HS-27A (cell line): ENCODE data around the gene TRAK2.
"Not testable (repeated sequence)": the region's sequence is repeated elsewhere in the genome, so short reads cannot be mapped to it uniquely, and the experiment has no call there.

Source experiments
- DNase-seq: peaks from one replicate; pipeline ENCODE4 v3.0.0-alpha.2; 2012; ENCODE audit warnings: low read depth, missing footprints

TRAK2 gene

DNA sequence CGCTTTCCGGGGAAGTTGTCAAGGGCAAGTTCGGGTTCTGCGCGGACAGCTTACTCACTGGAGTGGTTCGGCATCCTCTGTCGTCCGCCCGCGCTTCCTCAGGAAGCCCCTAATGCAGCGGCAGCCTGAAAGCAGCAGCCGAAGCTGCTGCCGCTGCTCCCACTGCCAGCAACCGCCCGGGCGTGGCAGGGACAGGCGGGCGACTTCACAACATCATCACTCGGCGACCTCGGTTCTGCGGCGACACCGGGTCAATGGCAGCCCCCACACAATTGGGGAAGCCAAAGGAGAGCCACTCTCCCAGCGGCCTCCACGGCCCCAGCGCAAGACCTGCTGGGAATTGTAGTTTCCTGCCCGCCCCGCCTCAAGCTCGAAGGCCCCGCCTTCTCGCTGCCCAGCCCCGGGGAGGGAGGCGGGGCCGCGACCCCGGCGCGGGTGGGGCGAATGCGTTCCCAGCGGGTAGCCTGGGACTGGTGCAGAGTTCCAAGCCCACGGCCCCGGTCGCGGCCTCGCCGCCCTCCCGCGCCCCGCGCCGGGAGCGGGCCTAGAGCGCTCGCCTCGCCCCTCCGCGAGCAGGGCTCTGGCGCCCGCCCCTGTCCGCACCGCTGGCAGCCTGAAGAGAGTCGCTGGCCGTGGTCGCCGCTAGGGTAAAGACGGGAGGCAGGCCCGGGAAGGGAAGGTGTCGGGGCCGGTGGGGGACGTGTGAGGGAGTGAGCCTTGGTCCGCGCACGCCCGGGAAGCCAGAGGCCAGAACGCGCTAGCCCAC lies at the start of gene TRAK2, which contains the start of gene STRADB:
TSS of gene TRAK2 (minus strand) at position 167 of the 766 bp plus-strand sequence. CDS start 30,951 bp downstream, outside the sequence.
TSS of gene STRADB (plus strand) at position 449 of the 766 bp plus-strand sequence. CDS start 3,101 bp downstream, outside the sequence.
- peak; percentile 62 for DNase-seq

DNA sequence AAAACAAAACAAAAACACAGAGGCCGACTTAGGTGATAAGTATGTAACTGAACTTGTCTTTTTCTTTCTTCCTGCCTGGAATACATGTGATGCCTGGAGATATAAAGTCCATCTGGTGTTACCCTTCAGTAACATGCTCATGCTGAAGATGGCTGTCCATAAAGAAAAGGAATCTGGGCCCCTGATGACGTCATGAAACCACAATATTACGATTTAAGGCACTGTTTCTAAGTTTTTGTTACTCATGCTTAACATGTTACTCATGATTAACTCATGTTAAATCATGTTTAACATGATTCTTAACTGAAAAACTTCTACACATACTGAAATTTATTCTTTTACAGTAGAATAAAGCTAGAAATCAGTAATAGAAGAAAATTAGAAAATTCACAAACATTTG lies 49.3 kb upstream of the TRAK2 start:
- DNase-seq: no peak

GRCh38 chr2:201496785-201497184 lies 45.5 kb upstream of the TRAK2 start:
- no peak for DNase-seq

DNA sequence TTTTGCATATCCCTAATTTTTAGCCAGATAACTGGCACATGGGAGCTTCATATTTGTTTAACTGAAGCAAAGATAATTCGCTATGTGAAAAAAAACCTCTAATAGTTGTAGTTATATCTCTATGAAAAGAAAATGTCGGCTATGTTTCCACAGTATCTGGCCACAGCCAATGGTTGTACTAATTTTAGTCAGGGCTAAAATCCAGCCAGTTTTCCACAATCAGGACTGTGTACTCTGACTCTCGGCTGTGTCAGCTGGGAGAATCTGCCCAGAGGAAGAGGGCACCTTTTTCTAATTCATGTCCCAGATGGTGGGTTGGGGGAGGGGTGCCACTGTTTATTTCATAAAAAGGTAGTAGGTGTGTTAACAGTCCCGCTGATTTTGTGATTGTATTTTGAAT lies 39.0 kb upstream of the TRAK2 start:
- no peak for DNase-seq

DNA sequence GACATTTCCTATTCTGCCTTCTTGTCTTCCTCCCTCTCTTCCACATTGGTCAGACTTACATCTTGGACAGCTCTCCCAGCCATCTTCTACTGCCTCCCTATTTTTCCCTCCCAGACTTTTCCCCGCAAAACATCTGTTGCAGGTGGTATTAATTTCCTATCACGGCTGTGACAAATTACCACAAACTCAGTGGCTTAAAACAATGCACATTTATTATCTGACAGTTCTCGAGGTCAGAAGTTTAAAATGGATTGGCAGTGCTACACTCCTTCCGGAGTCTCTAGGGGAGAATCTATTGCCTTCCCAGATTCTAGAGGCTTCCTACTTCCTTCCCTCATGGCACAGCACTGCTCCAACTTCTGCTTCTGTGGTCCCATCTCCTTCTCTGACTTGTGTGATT lies 33.5 kb upstream of the TRAK2 start:
- DNase-seq: no peak

DNA sequence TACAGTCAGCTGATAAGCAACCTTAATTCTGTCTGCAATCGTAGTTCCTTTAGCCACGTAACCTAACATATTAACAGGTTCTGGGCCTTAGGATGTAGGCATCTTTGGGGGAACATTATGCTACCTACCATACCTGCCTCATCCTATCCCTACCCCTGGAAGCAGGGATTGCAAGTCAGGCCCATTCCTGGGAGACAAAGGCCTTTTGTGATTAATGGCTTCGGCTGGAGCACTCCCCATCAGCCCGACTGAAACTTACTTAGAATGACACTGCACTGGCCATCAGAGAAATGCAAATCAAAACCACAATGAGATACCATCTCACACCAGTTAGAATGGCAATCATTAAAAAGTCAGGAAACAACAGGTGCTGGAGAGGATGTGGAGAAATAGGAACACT lies 32.5 kb upstream of the TRAK2 start:
- not testable (repeated sequence) for DNase-seq

GRCh38 chr2:201483342-201483741 lies 32.1 kb upstream of the TRAK2 start:
- no peak for DNase-seq

DNA sequence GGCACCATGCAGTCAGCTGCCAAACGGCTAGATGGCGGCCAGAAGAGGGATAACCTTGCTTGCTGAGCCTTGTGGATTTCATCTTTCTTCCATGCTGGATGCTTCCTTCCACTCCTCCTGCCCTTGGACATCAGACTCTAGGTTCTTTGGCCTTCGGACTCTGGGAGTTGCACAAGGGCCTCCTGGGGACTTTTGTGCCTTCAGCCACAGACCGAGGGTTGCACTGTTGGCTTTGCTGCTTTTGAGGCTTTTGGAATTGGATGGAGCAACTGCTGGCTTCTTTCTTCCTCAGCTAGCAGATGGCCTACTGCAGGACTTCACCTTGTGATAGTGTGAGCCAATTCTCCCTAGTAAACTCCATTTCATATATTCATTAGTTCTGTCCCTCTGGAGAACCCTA lies 31.3 kb upstream of the TRAK2 start:
- no peak for DNase-seq

DNA sequence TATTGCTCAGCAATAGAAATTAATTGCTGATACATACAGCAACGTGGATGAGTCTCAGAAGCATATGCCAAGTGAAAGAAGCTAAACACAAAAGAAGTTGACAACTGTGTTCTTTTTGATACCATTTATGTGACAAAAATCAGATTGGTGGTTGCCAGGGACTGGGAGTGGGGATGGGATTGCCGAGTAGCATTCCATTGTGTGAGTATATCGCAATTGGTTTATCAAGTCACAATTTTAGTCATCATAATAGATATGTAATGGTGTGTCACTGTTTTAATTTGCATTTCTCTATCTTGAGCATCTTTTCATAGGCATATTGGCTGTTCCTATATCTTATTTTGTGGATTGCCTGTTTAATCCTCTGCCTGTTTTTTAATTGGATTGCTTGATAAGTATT lies 21.2 kb upstream of the TRAK2 start:
- DNase-seq: no peak

DNA sequence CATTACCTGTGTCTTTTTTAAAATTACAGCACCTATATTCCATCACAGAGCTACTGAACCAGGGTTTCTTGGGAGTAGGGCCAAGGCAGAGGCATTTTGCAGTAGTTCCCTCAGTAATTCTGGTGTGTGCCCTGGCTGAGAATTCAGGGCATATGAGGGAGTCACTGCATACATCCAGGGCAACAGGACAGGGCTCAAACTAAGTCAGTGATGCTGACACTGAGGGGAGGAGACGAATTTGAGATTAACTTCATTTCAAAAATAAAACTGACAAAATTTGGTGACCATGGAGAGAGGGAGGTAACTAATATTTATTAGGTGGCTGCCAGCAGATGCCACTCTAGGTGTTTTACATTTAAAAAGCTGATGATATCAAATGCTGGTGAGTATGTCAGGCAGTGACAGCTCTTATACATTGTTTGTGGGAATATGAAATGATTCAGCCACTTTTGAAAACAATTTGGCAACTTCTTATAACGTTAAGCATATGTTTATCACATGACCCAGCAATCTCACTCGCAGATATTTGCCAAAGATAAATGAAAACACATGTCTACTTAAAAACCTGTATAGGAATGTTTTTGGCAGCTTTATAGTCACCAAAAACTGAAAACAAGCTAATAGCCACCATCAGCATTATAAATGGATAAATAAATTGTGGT lies 20.6 kb upstream of the TRAK2 start:
- no peak for DNase-seq

DNA sequence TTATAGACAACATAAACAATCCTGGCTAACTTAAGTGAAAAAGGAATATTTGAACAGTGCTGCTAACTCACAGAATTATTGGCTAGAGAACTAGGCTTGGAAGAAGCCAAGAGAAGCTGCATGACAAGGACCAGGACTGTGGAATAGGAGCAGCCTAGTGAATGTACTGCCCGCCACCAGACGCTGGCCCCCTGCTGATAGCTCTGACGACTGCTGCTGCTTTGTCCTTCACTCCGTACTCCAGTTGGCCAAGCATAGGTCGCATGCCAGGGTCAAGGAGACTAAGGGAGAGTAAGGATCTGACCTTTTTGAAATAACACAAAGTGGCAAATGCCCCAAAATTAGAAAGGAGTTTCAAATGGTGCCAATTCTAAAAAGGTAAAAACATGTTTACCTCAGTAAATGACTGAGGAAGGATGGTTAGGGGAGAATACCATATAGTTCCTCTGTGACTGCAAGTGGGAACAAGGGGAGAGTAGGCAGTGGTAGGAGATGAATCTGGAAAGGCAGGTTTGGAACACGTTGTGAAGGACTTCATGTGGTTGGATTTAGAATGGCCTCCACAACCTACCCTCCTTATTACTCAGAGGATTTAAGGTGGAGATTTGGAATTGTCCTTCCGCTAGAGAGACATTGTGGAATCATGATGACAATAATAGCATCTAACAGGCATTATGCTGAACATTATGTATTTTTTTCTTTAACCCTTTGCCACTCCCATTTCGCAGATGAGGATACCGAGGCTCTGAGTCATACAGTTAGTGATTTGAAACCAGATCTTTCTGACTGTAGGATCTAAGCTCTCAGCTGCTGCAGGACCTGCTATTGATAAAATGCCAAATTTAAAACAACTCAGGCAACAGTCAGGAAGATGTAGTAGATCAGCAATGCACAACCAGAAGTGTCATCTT lies 19.8 kb upstream of the TRAK2 start:
- no peak for DNase-seq

- no peak for DNase-seq
Measured at GRCh38 chr2:201467666-201468065, 16.4 kb upstream of the TRAK2 start.

- no peak for DNase-seq
Measured at GRCh38 chr2:201466050-201466675, 14.9 kb upstream of the TRAK2 start.

DNA sequence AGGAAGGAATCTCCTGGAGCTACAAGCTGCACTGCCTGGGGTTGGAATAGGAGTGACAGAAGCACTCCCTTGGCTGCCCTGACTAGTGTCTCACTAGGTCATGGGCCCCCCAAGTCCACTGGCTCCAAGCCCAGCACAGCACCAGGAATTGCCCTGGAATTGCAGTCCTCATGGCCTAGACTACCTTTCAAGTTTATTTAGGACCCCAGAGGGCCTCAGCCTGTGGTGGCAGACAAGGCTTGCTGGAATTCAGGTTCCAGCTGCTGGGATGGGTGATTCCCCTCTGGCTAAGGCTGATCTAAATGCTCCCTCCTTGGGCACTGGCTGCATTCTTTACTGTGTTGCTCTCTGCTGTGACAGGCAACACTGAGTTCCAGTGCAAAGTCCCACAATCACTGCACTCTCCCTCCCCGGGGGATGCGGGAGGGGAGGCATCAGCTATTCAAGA lies 14.3 kb upstream of the TRAK2 start:
- no peak for DNase-seq

DNA sequence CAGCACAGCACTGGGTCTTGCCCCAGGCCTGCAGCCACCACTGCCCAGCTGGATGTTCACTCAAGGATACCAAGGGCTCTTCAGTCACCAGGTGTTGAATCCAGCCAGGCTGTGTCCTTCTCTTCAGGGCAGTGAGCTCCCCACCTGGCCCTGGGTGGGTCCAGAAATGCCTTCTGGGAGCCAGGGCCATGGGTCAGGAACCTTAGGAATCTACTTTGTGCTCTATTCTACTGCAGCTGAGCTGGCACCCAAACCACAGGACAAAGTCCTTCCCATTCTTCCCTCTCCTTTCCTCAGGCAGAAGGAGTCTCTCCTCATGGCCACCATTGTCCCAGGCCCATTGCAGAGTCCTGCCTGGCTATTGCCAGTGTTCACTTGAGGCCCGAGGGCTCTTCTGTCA lies 13.3 kb upstream of the TRAK2 start:
- DNase-seq: no peak

DNA sequence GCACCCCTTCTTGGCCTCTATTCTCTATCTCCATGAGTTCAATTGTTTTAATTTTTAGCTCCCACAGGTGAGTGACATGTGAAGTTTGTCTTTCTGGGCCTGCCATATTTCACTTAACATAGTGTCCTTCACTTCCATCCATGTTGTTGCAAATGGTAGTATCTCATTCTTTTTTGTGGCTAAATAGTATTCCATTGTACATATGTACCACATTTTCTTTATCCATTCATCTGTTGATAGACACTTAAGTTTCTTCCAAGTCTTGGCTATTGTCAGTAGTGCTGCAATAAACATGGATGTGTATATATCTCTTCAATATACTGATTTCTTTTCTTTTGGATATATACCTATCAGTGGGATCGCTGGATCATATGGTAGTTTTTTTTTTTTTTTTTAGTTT lies 9.3 kb upstream of the TRAK2 start:
- DNase-seq: no peak

DNA sequence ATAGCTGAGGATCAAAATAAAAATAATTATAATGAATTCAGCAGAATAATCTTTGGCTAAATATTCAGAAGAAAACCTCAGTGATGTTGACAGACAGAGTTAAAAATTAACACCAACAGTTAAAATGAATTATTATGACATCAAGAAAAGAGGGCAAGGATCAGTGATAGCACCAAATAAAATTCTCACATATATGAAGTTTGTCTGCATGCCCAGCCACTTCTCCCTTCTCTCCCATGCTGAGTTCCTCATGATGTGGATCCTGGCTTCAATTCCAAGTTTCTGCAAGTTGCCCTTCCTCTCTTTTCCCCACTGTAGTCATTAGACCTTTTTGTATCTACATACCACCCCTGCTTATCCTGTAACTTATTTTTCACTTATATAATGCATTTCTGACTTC lies 7.1 kb upstream of the TRAK2 start:
- no peak for DNase-seq

DNA sequence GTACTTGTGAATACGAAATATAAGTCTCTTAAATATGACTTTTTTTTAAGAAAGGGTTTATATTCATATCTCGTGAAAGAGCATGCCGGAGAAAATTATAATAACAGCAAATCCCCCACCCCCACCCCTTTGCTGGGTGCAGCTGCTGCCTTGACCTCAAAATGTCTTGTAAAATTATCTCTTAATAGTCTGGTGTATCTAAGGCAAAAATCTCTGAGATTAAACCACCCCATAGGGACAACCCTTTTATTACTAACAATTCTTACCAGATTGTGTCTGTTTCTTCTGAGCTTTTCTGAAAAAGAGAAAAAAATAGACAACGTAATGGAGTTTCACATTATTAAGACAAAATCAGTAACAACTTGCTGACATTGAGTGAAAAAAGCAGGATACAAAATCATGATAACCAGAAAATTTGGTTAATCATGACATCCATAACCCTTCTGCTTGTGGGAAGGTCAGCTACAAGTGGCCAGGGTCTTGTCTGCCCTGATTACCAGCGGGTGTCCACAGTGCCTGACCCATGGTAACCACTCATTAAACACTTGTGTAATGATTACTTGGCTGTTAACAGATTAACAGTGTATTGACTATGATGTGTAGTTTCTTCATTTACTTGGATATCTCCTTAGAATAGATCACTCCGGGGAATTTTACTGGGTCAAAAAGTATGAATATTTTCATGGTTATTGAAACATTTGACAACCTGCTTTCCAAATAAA lies 1.8 kb upstream of the TRAK2 start:
- no peak for DNase-seq

GRCh38 chr2:201452058-201452921 lies 1.0 kb upstream of the TRAK2 start:
- no peak for DNase-seq

DNA sequence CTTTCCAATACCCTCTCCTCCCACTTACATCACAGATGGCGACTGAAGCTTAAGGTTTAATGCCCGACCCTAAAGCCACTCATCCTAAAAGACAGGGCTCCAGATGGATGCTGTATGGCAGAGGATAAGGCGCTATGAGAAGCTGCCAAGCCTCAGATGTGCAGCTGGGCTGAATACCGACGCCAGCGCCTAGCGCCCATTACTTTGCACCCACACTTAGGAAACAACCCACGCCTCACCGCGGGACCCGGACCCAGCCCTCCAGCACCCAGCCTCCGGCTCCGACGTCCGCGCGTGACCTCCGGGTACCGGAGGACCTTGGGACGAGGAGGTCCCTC lies 335 bp downstream of the TRAK2 start:
- no peak for DNase-seq
